NCI-H524 treated with DMSO at 0.1 percent for 48 hours (cell line): ENCODE data around the gene PDCL2.
"Not testable (repeated sequence)": the region's sequence is repeated elsewhere in the genome, so short reads cannot be mapped to it uniquely, and the experiment has no call there.

Experiments
- DNase-seq: peaks from one replicate; lab custom pipeline; 2025; lab: John Stamatoyannopoulos, UW

Gene PDCL2, protein sequence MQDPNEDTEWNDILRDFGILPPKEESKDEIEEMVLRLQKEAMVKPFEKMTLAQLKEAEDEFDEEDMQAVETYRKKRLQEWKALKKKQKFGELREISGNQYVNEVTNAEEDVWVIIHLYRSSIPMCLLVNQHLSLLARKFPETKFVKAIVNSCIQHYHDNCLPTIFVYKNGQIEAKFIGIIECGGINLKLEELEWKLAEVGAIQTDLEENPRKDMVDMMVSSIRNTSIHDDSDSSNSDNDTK

DNA sequence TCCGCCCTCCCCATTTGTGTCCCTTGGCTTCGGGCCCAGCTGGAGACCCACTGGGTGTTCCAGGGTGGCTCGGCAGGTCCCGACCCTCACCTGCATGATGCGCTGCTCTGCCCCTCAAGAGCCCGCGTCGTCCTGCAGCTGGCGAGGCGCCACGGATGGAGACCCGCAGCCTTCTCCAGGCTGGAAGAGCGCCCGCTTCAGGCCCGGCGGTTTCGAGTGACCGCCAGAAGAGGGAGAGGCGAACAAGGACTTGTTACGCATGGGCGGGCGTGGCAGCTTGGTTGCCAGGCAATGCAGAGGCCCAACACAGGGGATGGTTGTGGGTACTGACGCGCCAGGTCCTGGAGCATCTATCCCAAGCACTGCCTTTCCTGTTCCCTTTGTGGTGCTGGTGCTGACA lies at the start of gene PDCL2:
PDCL2 (minus strand) TSS at position 232 of the 400 bp plus-strand sequence; CDS start at position 96, 136 bp downstream.
- no peak for DNase-seq

DNA sequence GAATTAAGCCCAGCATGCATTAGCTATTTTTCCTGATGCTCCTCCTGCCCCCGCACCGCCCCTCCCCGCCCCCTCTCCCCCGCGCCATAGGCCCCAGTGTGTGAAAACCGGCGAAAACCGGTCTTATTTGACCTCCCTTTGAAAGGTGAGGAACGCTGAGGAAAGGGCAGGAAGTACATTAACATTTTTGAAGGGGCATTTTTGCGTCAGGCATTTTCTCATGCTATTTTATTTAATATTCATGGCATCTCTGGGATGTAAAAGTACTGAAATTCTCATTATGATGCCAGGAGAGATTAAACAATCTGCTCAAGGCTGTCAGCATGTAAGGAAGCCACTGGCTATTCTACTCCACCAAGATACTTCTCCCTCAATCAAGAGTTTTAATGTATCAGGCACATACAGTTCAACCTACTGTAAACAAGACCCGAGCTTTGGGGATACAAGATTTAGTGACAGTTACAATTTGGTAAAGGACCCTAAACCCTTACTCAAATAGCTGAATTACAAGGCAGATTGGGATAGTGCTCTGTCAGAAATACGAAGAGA lies 45.3 kb upstream of the PDCL2 start:
- DNase-seq = no peak

DNA sequence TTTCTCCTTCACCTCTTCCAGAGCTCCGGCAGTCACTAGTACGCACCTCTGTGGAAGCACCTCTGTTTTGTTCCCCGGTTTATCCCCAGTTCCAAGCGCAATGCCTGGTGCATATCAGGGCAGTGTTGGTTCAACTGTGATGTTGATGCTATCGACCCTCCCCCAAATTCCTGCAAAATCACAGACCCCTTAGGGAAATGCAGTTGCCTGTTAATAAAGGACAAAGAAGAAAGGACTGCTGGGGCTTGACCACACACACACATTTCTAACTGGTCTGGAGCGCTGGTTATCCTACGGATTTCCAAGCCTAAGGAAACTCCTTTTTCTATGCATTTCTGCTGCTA lies 44.6 kb upstream of the PDCL2 start:
- no peak for DNase-seq

DNA sequence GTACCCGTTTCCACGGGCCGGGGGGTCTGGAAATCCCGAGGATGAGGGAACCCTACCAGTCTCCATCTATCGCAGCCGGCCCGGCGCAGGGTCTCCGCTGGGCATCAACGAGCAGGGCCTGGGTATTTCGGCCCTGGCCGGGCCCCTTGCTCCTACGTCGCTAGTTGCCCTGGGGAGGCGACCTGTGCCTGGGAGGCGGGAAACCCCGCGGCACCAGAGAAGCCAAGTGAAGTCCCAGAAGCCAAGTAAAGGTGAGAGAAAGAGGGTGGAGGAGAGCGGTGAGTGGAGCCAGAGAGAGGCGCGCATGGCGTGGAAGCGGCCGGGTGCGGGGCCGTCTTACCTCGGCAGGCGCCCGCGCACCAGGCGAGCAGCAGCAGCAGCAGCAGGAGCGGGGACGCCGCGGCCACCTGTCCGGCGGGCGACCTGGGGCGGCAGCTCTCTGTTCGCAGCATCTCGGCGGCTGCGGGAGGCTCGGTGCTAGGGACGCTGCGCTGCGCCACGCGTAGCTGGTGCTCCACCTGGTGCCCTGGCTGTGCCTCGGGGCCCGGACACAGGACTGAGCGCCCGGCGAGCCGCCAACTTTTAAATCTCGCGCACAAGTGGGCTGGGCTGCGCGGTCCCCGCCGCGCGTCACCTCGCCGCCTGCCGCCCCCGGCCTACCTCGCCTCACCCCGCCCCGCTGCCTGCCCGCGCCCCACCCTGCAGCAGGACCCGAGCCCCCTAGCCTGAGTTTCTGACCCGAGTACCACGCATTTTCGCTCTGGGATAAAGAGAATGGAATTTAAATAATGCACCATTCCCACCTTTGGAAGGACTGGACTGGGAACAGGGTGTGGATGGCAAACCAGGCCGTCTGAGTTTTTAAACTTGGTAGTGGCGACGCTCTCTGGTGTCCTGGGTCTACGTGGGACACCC lies 44.0 kb upstream of the PDCL2 start, which contains the start of gene NMU:
NMU (minus strand) TSS at position 558 of the 915 bp plus-strand sequence; CDS start at position 452, 106 bp downstream.
- no peak for DNase-seq

DNA sequence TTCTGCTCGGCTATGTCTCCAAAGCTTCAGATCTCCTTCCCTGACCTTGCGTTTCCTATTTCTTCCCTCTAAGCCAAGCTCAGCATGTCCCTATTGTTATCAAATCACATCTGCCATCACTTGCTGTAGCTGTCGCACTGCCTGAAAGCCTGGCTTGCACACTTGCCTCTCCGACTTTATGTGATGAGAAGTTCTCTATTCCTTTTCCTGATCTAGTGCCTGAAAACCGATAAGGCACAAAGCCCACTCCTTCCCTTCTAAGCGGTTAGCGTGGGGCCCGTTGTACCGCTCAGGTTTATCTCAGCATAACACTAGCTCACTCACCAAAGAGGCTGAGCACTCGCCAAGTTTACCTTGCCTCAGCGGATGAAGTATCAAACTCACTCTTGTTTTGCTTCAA lies 43.2 kb upstream of the PDCL2 start:
- DNase-seq = no peak

DNA sequence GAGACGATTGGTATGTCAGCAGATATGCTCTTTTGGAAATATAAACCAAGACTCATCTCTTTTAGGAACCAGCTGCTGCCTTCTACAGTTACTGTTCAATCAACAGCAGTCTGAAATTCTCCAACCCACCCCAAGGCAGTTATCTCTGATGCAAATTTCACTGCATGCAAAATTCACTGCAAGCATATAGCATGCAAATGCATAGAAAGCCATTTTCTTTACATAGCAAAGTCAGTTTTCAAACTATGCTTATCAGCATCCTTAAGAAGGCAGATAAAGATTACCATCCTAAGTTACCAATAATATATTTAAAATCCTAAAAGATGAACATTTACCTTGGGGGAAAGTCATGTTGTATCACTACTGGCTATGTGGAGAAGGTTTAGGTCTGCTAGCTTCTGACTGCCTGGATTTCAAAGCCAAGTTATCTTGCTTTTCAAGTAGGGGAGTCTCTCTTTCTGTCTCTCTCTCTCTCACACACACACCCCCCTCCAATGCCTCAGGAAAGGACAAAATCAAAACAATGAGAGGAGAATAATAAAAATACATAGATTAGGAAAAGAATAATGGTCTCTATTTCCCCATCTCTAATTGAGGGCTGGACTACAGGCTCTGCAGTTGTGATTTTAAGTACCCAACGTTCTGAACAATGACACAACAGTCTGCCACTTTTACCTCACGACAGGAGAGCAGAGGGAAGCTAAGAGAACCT lies 42.5 kb upstream of the PDCL2 start:
- DNase-seq = no peak

DNA sequence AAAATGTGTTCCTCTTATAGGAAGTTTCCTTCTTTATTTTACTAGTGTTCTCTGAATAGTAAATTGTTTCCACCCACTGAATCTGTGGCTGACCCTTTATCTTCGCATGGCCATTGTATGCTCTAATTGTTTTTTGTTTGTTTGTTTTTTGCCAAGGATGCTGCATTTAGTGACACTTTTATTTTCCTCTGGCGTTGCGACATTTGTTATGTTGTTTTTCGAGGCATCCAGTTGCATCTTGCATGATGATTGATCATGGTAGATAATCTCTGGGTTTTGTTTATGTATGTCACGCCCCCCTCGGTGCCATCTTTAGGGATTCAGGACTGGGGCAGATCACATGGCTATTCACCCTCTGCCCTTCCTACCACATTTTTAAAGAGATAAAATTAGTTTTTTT lies 41.9 kb upstream of the PDCL2 start:
- DNase-seq = no peak

DNA sequence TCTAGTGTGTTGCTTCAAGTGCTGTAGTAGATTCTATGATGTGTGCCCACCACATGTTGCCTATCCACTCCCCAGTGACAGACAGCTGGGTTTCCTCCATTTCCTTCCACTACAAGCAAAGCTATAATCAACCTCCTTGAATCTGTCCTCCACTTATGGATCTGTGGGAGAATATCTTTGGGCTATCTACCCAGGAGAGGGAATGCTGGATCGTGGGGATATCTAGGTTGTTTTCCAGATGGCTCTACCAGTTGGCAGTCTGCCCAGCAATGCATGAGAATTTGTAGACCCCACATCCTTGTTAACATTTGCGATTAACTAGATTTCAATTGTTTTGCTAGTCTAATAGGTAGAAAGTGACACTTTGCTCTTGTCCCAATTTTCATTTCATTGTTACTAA lies 33.8 kb upstream of the PDCL2 start:
- no peak for DNase-seq

DNA sequence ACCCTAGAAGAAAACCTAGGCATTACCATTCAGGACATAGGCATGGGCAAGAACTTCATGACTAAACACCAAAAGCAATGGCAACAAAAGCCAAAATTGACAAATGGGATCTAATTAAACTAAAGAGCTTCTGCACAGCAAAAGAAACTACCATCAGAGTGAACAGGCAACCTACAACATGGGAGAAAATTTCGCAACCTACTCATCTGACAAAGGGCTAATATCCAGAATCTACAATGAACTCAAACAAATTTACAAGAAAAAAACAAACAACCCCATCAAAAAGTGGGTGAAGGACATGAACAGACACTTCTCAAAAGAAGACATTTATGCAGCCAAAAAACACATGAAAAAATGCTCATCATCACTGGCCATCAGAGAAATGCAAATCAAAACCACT lies 32.0 kb upstream of the PDCL2 start:
- not testable (repeated sequence) for DNase-seq

DNA sequence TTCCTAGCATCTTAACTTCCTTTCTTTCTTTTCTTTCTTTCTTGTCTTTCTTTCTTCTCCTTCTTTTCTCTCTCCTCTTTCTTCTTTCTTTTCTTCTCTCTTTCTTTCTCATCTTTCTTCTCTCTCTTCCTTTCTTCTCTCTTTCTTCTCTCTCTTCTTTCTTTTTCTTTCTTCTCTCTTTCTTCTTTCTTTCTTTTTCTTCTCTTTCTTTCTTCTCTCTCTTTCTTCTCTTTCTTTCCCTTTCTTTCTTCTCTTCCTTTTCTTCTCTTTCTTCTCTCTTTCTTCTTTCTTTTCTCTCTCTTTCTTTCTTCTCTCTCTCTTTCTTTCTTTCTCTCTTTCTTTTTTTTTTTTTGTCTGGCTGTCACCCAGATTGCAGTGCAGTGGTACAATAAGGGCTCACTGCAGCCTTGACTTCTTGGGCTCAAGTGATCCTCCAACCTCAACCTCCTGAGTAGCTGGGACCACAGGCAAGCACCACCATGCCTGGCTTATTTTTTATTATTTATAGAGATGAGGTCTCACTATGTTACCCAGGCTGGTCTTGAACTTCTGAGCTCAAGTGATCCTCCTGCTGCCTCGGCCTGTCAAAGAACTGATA lies 26.6 kb upstream of the PDCL2 start:
- no peak for DNase-seq

DNA sequence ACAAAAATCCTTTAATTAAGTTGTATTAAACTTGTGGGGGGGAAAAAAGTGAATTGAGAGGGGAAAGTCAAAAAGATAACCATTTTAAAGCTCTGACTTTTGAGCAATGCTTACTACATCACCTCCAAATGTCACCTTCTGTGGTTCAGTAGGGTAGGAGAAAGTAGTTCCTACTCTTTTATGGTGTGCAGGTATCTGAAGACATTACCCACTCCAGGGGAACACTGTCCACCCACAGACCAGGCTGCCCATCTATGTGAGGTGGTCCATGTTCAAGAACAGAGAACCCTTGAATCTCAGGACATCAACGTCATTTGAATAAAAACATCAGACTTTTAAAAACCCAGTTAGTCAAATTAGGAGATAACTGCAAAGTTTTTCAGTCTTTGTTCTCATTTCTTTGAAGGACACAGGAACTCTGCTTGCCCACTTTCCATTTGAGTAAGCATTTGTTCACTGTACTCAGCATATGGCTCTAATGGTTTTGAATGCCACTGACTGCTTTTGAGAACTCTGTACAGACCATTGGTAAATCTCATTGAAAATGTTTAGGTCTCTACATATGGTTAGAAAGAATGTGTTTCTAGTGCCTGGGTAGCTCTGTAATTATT lies 25.6 kb upstream of the PDCL2 start:
- DNase-seq = no peak

DNA sequence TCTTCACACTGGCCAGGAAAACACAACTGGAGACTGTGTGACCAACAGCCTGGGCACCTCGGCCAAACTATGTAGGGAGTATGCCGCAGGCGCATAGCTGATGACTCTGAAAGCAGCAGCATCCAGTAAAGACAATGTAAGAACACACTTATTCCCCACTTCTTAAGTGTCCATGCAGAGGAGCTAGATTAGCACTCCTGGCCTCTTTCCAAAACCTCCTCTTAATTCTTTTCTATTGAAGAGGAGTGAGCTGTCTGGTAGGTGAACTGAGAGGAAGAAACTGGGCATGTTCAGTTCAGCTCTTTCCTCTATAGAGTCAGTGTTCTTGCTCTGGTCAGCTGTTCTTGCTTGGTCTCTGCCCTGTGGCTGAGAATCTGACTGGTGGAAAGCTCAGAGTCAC lies 23.0 kb upstream of the PDCL2 start:
- peak; percentile 50 for DNase-seq

DNA sequence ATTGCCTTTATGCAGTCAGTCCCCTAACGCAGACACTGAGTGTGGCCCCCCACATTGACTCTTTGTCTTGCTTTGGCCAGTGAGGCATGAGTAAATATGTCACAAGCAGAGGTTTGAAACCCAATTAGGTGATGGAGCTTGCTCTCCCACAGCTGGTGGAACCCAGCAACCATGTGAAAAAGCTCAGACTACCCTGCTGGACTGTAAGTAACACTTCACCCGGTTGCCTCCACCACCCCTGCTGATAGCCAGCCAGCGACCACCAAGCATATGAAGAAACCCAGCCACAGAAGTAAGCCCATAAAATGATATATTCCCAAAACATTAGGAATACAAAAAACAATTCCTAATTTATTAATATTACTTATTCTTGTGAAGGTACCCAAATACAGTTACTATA lies 21.6 kb upstream of the PDCL2 start:
- DNase-seq = no peak

DNA sequence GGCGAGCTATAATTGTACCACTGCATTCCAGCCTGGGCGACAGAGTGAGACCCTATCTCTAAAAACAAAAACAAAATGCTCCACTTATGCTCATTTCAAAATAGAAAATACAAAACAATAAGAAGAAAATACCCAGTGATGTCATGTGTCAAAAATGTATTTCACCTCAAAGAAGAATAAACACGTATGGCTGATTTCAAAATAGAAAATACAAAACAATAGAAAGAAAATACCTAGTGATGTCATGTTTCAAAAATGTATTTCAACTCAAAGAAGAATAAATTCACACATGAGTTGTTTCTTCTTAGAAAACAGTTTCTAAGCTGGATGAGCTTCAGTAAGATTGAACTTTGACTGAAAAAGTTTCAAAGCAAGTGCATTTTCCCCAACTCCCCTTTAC lies 20.3 kb upstream of the PDCL2 start:
- no peak for DNase-seq

DNA sequence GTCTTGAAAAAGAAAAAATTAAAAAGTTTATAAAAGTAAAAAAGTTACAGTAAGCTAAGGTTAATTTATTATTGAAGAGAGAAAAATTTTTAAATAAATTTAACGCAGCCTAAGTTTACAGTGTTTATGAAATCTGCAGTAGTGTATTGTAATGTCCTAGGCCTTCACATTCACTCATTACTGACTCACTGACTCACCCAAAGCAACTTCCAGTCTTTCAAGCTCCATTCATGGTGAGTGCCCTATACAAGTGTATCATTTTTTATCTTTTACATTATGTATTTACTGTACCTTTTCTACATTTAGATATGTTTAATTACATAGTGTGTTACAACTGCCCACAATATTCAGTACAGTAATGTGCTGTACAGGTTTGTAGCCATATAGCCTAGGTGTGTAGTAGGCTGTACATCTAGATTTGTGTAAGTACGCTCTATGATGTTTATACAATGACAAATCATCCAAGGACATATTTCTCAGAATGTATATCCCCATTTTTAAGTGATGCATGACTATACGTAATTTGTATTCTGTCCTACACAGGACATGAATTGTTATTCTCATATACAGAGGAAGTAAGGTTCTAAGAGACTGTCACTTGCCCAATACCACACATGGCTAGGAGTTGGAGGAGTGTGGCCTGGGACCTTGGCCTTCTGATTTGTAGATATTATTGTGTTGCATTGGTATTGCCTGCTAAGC lies 19.5 kb upstream of the PDCL2 start:
- DNase-seq = no peak

DNA sequence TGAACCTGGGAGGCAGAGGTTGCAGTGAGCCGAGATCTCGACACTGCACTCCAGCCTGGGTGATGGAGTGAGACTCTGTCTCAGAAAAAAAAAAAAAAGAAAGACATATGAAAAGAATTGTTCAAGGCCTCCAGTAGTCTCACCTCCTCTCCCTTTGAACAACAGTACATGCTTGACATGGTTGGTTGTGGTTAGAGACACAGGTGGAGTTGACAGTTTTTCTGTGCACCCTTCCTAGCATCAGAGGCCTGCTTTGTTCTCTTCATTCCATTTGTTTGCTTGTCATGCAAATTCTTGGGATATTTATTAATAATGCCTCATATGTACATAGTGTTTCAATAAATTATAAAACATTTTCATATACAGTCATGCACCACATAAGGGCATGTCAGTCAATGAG lies 18.3 kb upstream of the PDCL2 start:
- DNase-seq = no peak

DNA sequence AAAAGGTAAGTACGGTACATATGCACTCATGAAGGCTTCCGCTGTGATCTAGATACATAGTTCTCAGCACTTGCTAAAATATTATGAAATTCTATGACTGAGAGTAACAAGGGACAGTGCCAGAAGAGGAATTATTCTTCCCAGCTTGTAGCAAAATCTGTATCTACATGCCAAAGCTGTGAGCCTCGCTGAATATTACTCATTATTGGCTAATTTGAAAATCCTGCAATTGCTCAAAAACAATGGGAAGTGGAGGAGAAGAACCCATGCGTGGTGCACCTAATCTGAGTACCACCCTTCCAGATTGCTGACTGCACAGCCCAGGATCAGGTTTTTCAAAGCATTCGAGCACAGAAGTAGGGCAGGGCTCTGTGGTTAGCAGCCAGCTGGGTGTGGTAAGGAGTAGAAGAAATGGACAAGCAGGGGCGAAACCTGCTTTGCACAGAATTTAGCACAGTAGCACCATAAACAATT lies 17.4 kb upstream of the PDCL2 start:
- no peak for DNase-seq

DNA sequence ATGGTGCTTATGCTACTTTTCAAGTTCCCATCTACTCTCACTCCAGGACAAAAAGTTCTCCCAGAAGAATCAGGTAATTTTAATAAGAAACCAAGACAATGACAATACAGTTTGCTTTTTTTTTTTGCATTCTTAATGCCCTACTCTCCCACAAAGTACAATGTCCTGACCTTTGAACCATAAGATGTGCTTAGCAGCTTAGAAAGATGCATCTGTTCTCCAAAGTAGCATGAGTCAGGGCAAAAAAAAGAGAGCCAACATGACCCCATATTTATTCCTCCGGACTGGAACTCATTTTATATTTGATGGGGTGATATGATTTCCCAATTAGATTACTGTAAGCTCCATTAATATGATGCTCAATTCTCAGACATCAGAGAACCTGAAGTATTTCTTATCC lies 16.5 kb upstream of the PDCL2 start:
- no peak for DNase-seq

DNA sequence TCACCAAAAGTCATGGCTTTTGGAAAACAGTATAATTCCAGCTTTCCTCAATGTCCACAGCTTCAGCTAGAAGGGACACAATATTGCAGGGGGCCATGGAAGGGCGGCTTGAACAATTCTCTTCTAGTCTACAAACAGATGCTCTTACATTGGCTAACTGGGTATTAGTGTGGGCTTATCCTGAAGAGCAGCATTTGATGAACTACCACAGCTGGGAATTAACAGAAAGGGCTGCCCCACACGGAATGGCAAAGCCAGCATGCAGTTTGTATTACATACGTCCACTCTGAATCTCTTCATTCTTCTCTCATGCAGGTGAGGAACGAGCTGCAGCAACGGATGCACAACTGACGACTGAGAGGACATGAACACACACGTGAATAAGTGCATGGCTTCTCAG lies 13.0 kb upstream of the PDCL2 start:
- peak; percentile 55 for DNase-seq

DNA sequence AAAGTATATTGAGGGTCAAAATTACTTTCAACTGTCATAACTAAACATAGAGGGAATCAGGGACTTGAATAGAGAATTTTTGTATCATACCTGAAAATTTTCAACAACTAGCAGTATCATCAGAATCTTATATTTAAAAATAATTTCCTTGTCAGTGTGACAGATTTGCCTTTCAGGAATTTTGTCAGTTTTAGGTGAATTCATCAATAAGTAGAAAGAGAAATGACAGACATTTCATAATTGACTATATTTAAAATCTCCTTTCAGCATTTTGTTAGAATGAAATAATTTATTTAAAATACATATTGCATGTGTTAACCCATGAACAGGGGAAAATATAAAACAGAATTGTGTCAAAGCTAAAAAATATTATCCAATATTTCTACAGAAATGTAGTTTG lies 8.6 kb upstream of the PDCL2 start:
- no peak for DNase-seq

DNA sequence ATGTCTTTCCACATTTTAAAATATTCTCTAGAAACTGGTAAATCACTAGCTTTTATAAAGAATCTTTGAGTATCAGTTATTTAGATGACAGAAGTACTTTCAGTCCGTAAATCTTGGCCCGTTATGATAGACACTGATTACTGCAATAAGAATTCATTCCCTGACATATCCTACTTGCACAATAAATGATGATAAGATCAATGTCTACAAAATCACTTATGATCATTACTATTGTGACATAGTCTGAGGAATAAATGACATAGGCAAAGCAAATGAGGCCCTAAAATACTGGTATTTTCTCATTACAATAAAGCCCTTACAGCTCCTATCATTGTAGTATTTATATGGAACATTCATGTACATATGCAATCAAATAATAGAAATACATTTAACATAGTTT lies 6.6 kb upstream of the PDCL2 start:
- no peak for DNase-seq
